HepG2 (cell line): ENCODE data around the gene ZNF626. TPM values are rescaled to one million over a fixed set of nuclear protein-coding genes. Genes with fewer than 3 reads are reported as not detected.

ENCODE experiments used
- ATAC-seq: fragments of 200-7000 bp; cut with Tn5 transposase; 3 replicates; pipeline ENCODE4 v1.9.1; 2020; ENCODE audit warnings: mild to moderate bottlenecking, moderate library complexity
- BruUV-seq: library from RNA; stranded (reverse); fragments of 400-500 nt; replicated peaks from 2 replicates; lab custom pipeline; 2021; lab: Mats Ljungman, UMichigan
- CTCF ChIA-PET: fragments of 300-600 bp; formaldehyde crosslinking; extraction: SDS; loops from one replicate; lab custom pipeline; 2021; ENCODE audit warnings: low total read pairs, inconsistent platforms, low intra/inter-chr PET ratio; lab: Yijun Ruan, JAX
- POLR2A ChIA-PET: fragments of 350-600 bp; sonication (Branson Sonifier 250); formaldehyde crosslinking; loops from one replicate; lab custom pipeline; 2020; ENCODE audit warnings: antibody characterized with exemption, inconsistent platforms; lab: Yijun Ruan, JAX
- DNase-seq: peaks from one replicate; pipeline ENCODE4 v3.0.0-alpha.2; 2015; ENCODE audit warnings: low spot score
- FAIRE-seq: peaks from 3 replicates; lab custom pipeline; 2011; peaks lifted over from hg19 to GRCh38; lab: Jason Lieb, UNC
- H2AFZ ChIP-seq: one replicate; pipeline ENCODE4 v1.6.1; 2011; ENCODE audit warnings: low read length, inconsistent platforms
- H3K27ac ChIP-seq: fragments of 300-600 bp; 3 replicates; pipeline ENCODE4 v1.8.0; 2011; ENCODE audit warnings: mixed run types, mild to moderate bottlenecking, mixed read lengths, low read length, inconsistent platforms; ENCODE audit not compliant: insufficient read depth; ENCODE audit errors: extremely low read length
- H3K27me3 ChIP-seq, 2 experiments: fragments of 200-600 bp in 1 of 2; 2 replicates in 1 of 2; 3 replicates in 1 of 2; pipeline versions ENCODE4 v1.6.0 to v1.8.0; 2011; ENCODE audit warnings: low read length in 2 of 2, mild to moderate bottlenecking in 2 of 2, moderate library complexity in 2 of 2, inconsistent platforms in 1 of 2; ENCODE audit not compliant: insufficient read depth in 2 of 2, control insufficient read depth in 1 of 2
- H3K36me3 ChIP-seq, 2 experiments: fragments of 200-600 bp in 1 of 2; replicated peaks in 1 of 2; 2 replicates in 1 of 2; 3 replicates in 1 of 2; pipeline versions ENCODE4 v1.5.1 to v1.8.0; 2011; ENCODE audit warnings: low read length in 2 of 2, inconsistent platforms in 1 of 2; ENCODE audit not compliant: insufficient read depth in 2 of 2, control insufficient read depth in 1 of 2
- H3K4me1 ChIP-seq: 2 replicates; pipeline ENCODE4 v1.5.1; 2012; ENCODE audit warnings: low read length, inconsistent platforms; ENCODE audit not compliant: insufficient read depth
- H3K4me2 ChIP-seq: 2 replicates; pipeline ENCODE4 v1.6.0; 2011; ENCODE audit warnings: low read depth, low read length, inconsistent platforms
- H3K4me3 ChIP-seq, 3 experiments: fragments of 200-600 bp in 1 of 3; sonication (generic), shearing (Covaris generic) in 1 of 3; replicated peaks in 1 of 3; 2 replicates each; pipeline ENCODE4 v1.5.1; 2011 to 2016; ENCODE audit warnings: low read length in 3 of 3, inconsistent platforms in 2 of 3, low read depth in 2 of 3, mild to moderate bottlenecking in 2 of 3, control low read depth in 1 of 3, mixed read lengths in 1 of 3; ENCODE audit not compliant: insufficient read depth in 1 of 3
- H3K79me2 ChIP-seq: one replicate; pipeline ENCODE4 v1.6.1; 2011; ENCODE audit warnings: low read length, inconsistent platforms; ENCODE audit not compliant: insufficient read depth
- H3K9ac ChIP-seq: 2 replicates; pipeline ENCODE4 v1.6.0; 2011; ENCODE audit warnings: mild to moderate bottlenecking, low read depth, low read length, inconsistent platforms; ENCODE audit not compliant: insufficient read depth
- H3K9me3 ChIP-seq: 2 replicates; pipeline ENCODE4 v1.5.1; 2012; ENCODE audit warnings: mild to moderate bottlenecking, low read length
- H4K20me1 ChIP-seq: 2 replicates; pipeline ENCODE4 v1.6.0; 2011; ENCODE audit warnings: inconsistent platforms, mild to moderate bottlenecking, low read length, moderate library complexity; ENCODE audit not compliant: insufficient read depth
- ELF3 ChIP-seq: IDR thresholded peaks from 2 replicates; pipeline ENCODE4 v1.6.1; 2016; ENCODE audit warnings: missing genetic modification reagents, missing compliant biosample characterization
- GPBP1L1 ChIP-seq: sonication (generic); formaldehyde crosslinking; IDR thresholded peaks from 2 replicates; pipeline ENCODE4 v1.5.0; 2020; ENCODE audit warnings: mild to moderate bottlenecking, missing genetic modification reagents
- GPN1 ChIP-seq: sonication (generic); formaldehyde crosslinking; IDR thresholded peaks from 2 replicates; pipeline ENCODE4 v1.5.1; 2020; ENCODE audit warnings: missing genetic modification reagents, borderline replicate concordance
- PHF21A ChIP-seq: sonication (generic); formaldehyde crosslinking; IDR thresholded peaks from 2 replicates; pipeline ENCODE4 v1.5.0; 2020; ENCODE audit warnings: mild to moderate bottlenecking, missing genetic modification reagents
- SALL1 ChIP-seq: sonication (generic); formaldehyde crosslinking; IDR thresholded peaks from 2 replicates; pipeline ENCODE4 v1.8.0; 2022; ENCODE audit warnings: mild to moderate bottlenecking, missing genetic modification reagents
- ZNF430 ChIP-seq: sonication (generic); formaldehyde crosslinking; IDR thresholded peaks from 2 replicates; pipeline ENCODE4 v1.9.0; 2021; ENCODE audit warnings: mild to moderate bottlenecking, missing genetic modification reagents
- ZNF652 ChIP-seq: IDR thresholded peaks from 2 replicates; pipeline ENCODE4 v1.6.1; 2016; ENCODE audit warnings: low read depth, borderline replicate concordance
- ZNF749 ChIP-seq: sonication (generic); formaldehyde crosslinking; IDR thresholded peaks from 2 replicates; pipeline ENCODE4 v1.8.0; 2022; ENCODE audit warnings: mild to moderate bottlenecking, missing genetic modification reagents, moderate library complexity, borderline replicate concordance
- WGBS: methylation state at CpG from one replicate; pipeline ENCODE4 v1.1.6; 2017; ENCODE audit warnings: low lambda C conversion rate; 5-methylcytosine and 5-hydroxymethylcytosine counted together
- in situ Hi-C: cut with HindIII; loops from 2 replicates; pipeline ENCODE4 v1.10.0; 2017; ENCODE audit warnings: low pct_unique_long_range_greater_than_20kb; ENCODE audit not compliant: extremely low pct_ligation_motif_present
- intact Hi-C: fragments of 100-400 bp; cut with micrococcal nuclease; formaldehyde crosslinking; loops from one replicate; pipeline ENCODE4 v1.10.0; 2022; ENCODE audit not compliant: unreplicated experiment
- polyA plus RNA-seq, 8 experiments: library from polyadenylated mRNA; depleted of rRNA in 3 of 8; stranded (reverse) in 7 of 8; unstranded in 1 of 8; fragments of >200 nt; fragmentation: Illumina TruSeq in 4 of 8; extraction: Trizol in 4 of 8; gene quantifications; 2 replicates each; pipeline versions ENCODE4 v1.2.1 to v1.2.3, GENCODE V29; 2011 to 2016; ENCODE audit warnings: low read depth in 4 of 8, missing spikeins in 1 of 8, mixed read lengths in 1 of 8; ENCODE audit not compliant: insufficient read depth in 1 of 8
- total RNA-seq, 5 experiments: library from RNA; depleted of rRNA; stranded (reverse); fragments of >200 nt; fragmentation: Illumina TruSeq; extraction: Trizol; gene quantifications; 2 replicates each; pipeline ENCODE4 v1.2.3, GENCODE V29; 2016; ENCODE audit warnings: low read depth in 1 of 5
- TF ChIP-seq, protein P1 (sequence below): sonication (generic); formaldehyde crosslinking; IDR thresholded peaks from 2 replicates; pipeline ENCODE4 v1.4.0; 2020; ENCODE audit warnings: missing genetic modification reagents

The ZNF626 gene
- total and polyA plus RNA-seq, 2 of the 13 experiments (the other 11 are each of a cell fraction or from before 2014, with no cell fraction given), result 3.5 to 4.1 TPM

DNA sequence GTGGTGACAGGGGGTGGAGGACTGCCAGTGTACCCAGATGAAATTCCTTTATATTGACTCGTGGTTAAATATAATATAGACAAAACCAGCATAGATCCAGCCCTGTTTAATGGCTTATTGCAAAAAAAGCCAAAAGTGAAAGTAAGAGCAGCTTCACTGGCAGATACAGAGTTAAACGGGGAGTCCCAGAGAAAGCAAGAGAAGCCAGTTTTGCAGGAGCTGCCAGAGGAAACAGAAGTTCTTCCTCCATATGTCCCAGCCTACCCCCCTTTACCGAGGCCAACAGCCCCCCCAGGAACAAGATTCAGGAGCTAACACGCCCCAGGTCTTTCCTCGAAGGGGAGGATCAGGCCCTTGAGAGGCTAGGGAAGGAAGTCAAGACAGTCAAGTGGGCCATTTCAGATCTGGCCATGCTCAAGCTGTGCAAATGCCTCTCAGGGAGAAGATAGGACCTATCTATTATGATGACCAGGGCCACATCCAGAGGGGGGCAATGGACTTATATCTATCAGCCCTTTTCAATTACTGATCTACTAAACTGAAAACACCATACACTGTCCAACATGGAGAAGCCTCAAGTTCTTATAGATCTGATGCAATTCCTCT is 48.6 kb downstream of the ZNF626 start:
- 12% methylated on average over 4 of the region's 5 CpGs for WGBS
- peak overlapping the region; percentile 51 to 56 (median 51) for H3K4me3 ChIP-seq

More for the DNA sequence above, 48.6 kb downstream of the ZNF626 start:
- Histone ChIP-seq H3K27ac (no peak overlapping the region), H3K9me3 (peaks cover 73% of the 10 kb centered on the region), H3K79me2 (no peaks in the 10 kb centered on the region), H3K4me1 (no peaks in the 10 kb centered on the region), H3K4me2 (peak overlapping the region; percentile 70), H4K20me1 (no peaks in the 10 kb centered on the region), H2AFZ (no peak overlapping the region), H3K27me3 (no peaks in the 10 kb centered on the region), H3K36me3 (no peaks in the 10 kb centered on the region), H3K9ac (peak overlapping the region; percentile 6; the same call in 1 of the 2 replicates)
- ChIA-PET CTCF (no interaction called here), POLR2A (interaction anchor here (1.4 kb wide), 1 partner anchor 47 kb away, joined by 3 read pairs; the partner anchor contains the start of gene ZNF737)
- DNase-seq (no peak), ATAC-seq (peak; percentile 67), FAIRE-seq (no peak)
- in situ Hi-C loops, result no loop called here
- intact Hi-C loops, result no loop called here
- TF ChIP-seq SALL1 (CRISPR knock-in tag), result no peak
- TF ChIP-seq ZNF430 (CRISPR knock-in tag), result no peak
- TF ChIP-seq GPBP1L1 (CRISPR knock-in tag), result no peak
- TF ChIP-seq, protein P1, sequence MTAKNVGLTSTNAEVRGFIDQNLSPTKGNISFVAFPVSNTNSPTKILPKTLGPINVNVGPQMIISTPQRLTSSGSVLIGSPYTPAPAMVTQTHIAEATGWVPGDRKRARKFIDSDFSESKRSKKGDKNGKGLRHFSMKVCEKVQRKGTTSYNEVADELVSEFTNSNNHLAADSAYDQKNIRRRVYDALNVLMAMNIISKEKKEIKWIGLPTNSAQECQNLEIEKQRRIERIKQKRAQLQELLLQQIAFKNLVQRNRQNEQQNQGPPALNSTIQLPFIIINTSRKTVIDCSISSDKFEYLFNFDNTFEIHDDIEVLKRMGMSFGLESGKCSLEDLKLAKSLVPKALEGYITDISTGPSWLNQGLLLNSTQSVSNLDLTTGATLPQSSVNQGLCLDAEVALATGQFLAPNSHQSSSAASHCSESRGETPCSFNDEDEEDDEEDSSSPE (CRISPR knock-in tag), result no peak
- TF ChIP-seq ELF3 (CRISPR knock-in tag), result no peak
- no peak for TF ChIP-seq ZNF749 (CRISPR knock-in tag)
- no peak for TF ChIP-seq PHF21A (CRISPR knock-in tag)
- no peak for TF ChIP-seq GPN1 (CRISPR knock-in tag)
- TF ChIP-seq ZNF652, result peak; percentile 74
- BruUV-seq, result no TSS peak
